HPDE6-E6E7 (cell line): Measurements from ENCODE around the gene IL2.
A peak's percentile ranks its signal among the peaks of the same experiment; 100 is the strongest.

Source experiments
- DNase-seq: peaks from one replicate; pipeline ENCODE4 v3.0.0; 2011; ENCODE audit warnings: missing footprints; ENCODE audit errors: extremely low spot score

Gene IL2

DNA sequence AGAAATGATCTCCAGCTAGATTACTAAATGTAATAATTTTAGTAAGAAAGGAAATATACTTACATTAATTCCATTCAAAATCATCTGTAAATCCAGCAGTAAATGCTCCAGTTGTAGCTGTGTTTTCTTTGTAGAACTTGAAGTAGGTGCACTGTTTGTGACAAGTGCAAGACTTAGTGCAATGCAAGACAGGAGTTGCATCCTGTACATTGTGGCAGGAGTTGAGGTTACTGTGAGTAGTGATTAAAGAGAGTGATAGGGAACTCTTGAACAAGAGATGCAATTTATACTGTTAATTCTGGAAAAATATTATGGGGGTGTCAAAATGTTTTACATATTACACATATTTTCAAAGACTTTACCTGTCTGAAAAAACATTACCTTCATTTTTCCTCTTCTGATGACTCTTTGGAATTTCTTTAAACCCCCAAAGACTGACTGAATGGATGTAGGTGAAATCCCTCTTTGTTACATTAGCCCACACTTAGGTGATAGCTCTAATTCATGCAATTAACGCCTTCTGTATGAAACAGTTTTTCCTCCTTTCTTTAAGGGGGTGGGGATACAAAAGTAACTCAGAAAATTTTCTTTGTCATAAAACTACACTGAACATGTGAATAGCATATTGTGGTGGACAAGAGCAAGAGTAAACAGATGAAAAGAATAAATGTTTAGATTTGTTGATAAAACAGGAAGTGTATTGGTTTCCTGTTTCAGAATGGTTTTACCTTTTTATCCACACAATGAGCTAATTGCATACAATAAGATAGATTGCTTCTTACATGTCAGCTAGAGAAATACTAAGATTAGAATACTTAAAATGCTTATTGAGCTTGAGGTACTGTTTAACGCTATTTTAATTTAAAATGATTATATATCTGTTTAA is at the start of gene IL2:
IL2 (minus strand) TSS at position 495 of the 886 bp plus-strand sequence; CDS start at position 210, 285 bp downstream.
- no peak for DNase-seq

DNA sequence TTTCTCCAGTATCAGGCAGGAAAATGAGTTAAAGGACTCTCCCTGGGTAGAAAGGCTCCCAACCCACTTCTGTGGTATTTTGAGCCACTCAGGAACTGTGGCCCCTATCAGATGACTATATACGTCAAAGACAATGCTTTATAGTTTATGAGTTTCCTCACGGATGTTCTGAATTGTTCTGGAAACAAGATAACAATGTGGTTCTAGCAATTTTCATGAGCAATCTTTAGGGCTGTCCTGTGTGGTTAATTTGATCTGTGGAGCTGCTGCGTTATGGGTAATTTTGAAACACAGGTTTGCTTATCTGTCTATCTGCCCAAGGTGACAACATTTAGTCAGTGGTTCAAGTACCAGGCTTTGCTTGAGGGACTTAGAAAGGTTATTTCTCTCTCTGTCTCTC is 46.7 kb upstream of the IL2 start:
- DNase-seq: no peak

DNA sequence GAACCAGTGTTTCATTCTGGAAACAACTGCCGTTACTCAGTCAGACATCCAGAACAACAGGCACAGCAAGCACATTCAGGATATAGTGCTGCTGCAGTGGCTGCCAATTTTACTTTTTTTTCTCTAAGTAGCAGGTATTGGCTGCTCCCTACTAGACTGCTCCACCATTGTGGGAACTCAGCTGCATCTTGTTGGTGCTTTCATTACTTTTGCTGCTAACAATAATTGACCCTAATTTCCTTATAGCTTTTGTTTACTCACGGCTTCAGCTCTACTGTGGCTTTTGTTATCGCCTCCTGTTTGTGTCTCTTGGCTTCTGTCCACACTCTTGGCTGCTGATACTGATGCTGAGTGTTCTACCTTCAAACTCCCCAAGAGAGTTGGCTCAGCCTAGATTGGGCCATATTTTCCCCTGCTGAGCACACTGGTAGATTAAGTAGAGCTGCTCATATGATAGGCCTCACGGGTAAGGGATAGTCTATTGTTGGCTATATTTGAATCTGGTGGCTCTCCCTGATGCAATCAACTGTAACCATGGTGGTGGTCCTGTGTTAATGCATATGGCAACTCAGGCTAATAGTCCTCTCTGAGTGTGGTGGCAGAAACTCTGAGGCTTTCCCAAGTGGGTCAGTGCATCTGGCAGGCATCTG is 44.5 kb upstream of the IL2 start:
- no peak for DNase-seq

DNA sequence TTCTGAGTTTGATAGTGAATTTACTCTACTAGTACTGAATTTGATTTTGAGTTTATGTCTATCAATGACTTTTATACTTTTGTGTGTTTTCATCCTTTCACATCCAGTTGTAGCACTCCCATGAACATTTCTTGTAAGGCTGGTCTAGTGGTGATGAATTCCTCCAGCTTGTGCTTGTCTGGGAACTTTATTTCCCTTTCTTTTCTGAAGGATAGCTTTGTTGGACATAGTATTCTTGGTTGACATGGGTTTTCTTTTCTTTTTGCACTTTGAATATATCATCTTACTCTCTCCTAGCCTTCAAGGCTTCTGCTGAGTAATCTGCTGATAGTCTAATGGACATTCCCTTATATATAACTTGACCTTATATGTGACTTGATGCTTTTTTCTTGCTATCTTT is 32.5 kb upstream of the IL2 start:
- DNase-seq: no peak

DNA sequence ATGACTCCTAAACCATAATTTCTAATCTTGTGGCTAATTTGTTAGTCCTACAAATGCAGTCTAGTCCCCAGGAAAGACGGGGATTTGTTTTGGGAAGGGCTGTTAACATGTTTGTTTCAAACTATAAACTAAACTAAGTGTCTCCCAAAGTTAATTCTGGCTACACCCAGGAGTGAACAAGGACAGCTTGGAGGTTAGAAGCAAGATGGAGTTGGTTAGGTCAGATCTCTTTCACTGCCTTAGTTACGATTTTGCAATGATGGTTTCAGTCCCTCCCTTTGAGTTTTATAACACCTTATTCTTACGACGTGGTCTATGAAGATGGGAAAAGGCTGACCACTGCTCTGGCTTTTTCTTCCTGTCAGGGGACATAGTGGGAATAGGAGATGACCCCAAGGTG is 27.0 kb upstream of the IL2 start:
- no peak for DNase-seq

DNA sequence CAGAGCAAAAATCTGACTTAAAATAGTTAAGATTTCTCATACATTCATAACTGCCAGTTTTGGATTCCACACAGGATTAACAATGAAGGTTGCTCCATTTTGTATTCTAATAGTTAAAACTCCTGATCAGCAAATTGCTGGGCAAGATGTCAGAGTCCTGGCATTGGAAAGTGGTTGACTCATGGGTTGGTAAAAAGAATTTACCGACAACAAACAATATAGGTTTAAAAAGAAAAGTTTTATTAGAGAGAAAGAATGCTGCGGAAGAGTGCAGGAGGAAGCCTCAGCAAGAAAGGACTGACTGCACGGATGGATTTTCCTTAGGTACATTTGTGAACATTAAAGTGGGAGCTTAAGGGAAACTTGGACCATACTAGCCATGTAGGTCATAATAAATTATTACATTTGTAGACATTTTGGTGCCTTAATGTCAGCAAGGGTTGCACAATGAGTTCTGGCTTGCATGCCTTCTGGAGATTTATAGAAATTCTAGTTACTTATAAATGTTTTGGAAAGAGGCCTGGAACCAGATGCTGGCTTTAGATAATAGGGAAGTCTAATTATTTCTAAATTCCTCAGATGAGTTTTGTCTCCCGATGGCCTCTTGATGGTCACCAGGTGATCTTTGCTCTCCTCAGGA is 25.4 kb upstream of the IL2 start:
- DNase-seq: no peak

DNA sequence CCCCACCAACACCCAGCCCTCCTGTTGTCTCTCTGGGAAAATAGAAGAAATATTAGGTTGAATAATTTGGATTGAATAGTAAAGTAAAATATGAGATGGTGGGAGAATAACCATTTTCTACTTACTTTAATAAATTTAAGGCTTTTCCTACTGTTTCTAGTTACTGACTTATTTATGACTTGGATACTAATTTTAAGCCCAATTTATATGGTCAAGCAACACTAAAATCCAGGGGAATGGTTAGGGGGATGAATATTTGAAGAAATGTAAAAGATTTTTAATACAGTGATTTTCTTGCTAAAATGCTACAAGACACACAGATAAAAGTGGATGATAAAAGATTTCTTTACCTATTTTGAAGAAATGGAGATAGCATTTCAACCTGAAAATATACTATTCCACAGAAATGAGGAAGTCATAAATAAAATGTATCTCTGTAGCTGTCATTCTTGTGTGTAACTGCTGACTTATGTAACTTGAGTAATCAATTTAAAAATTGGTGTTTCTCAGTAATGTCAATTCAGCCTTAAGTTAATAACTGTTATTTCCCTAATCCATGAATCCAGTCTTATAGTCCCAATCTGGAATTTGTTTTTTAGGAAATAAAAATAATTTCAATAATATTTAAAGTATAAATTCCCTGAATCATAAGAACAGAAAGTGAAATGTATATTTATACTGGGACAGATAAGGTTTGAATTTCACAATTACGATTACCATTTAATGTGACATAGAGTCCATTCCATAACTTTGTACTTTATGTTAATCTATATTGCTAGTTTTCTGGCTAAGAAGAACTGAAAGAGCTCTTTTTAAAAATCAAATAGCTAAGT is 24.3 kb upstream of the IL2 start:
- DNase-seq: no peak

DNA sequence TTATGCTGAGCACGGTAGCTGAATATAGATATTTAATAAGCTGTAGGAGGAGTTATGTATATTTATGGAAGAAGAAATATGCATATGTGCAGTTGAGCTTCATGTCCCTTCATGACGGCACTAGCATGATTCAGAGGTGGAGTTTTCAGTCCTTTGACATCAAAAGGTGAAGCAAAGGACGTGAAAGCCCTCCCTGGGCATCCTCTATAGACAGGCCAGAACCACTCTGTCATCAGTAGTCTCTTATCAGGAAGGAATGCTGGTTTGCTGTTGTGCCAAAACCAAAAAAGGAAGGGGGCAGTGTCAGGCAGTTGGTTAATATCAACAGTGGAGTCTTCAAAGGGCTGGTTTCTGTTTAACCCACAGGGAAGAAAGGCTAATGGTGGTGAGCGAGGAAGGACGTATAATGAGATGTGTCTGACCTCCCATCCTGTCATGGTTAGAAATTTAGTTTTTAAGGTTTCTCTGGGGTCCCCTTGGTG is 23.5 kb upstream of the IL2 start:
- DNase-seq: no peak

DNA sequence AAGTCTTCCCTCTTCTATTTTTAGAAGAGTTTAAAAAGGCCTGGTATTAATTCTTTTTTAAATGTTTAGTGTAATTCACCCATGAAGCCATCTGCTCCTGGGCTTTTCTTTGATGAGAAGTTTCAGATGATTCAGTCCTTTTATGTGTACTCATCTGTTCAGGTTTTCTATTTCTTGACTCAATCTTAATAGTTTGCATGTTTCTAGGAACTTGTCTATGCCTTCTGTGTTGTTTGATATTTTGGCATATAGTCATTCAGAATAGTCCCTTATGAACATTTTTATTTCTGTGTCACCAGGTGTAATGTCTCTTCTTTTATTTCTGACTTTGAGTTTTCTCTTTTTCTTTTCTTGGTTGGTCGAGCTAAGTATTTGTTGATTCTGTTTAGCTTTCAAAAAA is 20.2 kb upstream of the IL2 start:
- DNase-seq: no peak

DNA sequence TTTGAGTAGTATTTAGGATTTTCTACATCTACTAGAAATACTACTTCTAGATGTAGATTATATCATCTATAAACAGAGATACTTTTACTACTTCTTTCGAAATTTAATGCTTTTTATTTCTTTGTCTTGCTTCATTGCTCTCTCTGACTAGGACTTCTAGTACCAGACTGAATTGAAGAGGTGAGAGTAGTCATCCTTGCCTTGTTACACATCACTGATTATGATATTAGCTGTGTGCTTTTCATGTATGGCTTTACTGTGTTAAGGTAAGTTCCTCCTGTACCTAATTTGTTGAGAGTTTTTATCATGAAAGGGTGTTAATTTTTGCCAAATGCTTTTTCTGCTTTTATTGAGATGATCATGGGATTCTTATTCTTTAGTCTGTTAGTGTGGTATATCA is 19.6 kb upstream of the IL2 start:
- no peak for DNase-seq

DNA sequence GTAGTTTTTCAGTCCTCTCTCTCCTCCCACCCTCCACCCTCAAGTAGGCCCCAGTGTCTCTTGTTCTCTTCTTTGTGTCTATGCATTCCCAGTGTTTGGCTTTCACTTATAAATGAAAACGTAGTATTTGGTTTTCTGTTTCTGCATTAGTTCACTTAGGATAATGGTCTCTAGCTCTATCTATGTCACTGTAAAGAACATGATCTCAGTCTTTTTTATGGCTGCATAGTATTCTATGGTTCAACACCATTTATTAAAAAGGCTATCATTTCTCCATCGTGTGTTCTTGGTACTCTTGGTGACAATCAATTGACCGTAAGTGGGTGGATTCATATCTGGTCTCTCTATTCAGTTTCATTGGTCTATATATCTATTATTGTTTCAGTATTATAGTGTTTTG is 18.7 kb upstream of the IL2 start:
- DNase-seq: no peak

DNA sequence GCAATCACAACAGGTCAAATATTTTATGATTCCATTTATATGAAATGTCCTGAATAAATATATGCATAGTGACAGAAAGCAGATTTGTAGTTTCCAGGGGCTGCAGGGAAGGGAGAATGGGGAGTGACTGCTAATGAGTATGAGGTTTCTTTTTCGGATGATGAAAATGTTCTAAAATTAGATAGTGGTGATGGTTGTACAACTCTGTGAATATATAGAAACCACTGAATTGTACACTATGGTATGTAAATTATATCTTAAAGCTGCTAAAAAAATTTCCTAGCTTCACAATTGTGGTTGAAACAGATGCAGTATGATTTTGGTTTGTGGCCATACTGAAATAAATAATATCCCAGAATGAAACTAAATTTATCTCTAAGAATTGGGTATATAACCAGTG is 12.9 kb upstream of the IL2 start:
- DNase-seq: no peak

DNA sequence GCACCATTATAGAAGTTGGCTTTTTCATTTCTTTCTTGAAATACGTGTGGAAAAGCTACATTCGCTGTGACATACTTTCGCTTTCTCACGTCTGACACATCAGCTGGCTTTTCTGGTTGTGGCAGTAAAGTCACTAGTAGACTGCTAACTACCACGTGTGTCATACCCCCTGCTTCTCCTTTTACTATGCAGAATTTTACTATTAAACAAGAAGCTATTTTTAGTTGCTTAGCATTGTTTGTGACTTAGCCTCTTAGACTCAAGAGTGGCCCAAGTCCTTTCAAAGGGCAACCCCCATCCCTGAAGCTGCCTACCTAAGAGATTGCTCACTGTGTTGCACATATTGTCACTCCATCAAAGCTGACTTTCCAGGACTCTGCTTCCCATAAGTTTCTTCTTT is 2.1 kb upstream of the IL2 start:
- DNase-seq: peak; percentile 31

DNA sequence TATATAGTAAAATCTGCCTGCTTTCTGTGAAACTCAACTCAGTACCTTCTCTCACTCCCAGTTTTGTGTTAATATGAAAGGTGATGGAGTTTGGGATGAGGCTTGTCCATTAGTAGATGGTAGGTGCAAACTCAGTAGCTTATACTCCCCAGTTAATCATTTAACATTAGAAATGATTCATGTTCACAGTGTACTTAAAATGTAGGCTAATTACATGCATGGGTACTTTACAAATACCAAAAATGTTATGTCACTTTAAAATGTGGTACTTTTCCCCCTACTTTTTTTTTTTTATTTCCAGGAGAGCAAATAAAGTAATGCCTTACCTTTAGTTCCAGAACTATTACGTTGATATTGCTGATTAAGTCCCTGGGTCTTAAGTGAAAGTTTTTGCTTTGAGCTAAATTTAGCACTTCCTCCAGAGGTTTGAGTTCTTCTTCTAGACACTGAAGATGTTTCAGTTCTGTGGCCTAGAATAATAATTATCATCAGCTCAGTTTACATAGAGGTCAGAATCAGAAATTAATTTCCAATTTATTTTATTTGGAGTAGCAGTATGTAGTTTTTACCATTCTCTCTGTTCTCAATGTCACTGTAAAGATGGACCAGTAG is 3.0 kb downstream of the IL2 start:
- DNase-seq: no peak

DNA sequence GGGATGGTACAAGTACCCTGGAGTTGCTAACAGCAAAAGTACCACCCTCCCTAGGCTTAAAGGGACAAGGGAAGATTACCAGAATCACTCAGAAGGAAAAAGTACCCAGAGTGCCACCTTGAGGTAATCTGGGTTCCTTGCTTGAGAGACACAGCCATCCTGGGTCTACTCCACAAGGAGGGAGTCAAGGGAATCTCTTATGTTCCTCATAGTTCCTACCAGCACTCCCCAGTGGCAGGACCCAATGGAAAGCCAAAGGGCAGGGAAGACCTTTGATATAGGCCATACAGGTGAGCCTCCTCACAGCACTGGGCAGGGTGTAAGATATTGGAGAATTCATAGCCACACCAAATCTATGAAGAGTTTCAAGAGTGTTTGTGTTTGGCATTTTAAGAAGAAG is 5.7 kb downstream of the IL2 start:
- peak; percentile 5 for DNase-seq

DNA sequence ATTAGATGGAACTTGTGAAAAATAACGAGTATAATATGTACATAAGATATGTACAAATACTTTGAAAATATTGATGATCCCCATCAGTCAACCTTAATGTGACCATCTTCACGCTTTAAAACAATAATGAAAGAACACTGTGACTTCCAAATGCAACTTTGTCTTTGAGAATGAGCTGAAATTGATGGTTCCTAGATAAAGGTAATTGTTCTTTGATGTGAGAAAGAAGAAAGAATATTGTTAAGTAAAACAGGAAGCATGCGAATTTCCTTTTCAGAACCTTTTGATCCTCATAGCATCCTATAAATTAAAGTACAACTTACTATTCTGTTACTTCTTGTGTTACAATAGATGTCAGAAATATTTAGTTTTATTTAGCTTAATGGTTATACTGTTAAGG is 22.2 kb downstream of the IL2 start:
- no peak for DNase-seq

DNA sequence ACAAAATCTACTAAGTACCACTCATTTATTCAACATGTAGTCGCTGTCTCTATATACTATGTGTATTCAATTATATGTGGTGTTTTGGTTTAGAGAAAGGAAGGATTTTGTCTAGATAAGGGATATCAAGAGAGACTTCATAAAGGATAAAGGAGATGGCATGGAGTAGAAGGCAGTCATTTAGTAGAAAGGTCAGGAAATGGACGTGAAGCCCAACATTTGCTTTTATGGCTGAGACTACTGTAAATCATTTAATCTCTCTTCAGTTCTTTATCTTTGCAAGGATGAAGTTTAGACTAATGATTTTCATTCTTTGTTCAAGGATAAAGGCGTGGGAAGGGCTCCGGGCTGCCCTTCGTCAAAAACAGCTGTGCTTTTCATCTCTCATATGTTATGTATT is 25.2 kb downstream of the IL2 start:
- DNase-seq: no peak

DNA sequence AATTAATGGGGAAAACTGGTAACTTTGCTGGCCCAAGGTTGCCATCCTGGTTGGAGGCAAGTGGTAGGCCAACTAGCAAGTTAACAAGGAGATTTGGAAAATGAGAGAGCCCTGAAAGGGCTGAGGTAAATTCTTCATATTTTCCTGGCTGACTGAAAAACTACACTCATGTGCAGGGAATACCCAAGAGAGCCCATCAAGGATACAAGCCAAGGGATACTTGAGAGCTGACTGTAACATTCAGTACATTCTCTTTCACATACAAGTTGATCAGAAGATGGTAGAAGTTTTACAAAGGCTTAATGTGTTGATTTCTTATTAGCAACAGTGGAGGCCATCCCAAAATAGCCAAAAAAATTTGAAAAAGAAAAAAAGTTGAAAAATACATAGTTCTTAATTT is 33.3 kb downstream of the IL2 start:
- no peak for DNase-seq

DNA sequence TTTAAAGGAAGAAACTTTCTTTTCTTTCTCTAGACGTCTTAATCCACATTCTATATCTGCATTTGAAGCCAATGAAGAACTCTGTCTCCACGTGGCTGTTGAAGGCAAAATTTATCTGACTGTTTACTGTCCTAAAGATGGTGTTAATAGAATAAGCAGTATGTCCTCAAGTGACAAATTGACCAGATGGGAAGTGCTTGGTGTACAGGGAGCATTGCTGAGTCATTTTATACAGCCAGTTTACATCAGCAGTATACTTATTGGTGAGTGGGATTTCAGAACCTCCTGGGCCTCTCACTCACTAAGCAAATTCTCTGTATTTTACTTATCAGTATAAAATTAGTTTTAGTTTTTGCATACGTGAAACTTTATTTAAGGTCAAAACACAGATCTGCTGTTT is 44.0 kb downstream of the IL2 start:
- DNase-seq: no peak

DNA sequence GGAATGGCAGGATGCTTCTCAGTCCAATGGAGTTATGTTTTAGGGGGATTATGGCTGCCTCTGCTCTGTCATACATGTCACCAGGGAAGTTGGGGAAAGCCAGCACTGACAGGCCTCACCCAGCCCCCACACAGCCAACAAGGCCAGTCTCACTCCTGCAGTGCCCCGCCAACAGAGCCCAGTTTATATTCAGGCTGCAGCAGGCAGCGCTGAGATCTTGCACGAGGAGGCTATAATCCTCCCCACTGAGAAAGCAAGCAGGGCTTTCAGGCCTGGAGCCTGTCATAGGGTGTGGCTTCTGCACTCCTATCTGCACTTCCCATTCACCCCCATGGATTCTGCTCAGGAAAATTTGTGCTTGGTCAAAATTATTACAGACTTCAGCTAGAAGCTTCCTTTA is 52.7 kb downstream of the IL2 start:
- no peak for DNase-seq
